NCI-H69 (cell line): ENCODE data around the gene RPL22.

Experiments used
- DNase-seq: peaks from one replicate; lab custom pipeline; 2025; lab: John Stamatoyannopoulos, UW

The RPL22 gene

GRCh38 chr1:6172549-6172948 is 26.8 kb downstream of the RPL22 start:
- DNase-seq, result no peak

- peak; percentile 45 for DNase-seq
Measured at GRCh38 chr1:6171548-6172124, 27.8 kb downstream of the RPL22 start.

DNA sequence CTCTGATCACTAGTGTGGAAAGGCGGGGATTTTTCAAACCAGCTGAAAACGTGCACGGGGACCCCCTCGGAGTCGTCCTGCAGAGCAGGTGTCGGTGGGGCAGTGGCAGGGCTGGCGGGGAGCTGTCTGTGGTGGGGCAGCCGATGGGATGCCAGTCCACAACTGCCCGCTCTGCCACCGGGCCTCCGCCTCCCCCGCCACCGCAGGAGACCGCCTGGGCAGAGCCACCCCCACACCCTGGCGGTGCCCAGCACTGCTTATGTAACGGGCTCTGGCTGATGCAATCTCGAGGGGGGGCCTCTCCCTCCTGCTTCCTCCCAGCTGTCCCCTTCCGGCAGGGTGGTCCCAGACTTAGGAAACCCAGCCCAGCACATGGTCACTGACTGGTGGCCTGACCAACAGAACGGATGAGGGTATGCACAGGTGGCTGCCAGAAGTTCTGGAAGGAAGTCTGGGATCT is 28.6 kb downstream of the RPL22 start:
- no peak for DNase-seq

DNA sequence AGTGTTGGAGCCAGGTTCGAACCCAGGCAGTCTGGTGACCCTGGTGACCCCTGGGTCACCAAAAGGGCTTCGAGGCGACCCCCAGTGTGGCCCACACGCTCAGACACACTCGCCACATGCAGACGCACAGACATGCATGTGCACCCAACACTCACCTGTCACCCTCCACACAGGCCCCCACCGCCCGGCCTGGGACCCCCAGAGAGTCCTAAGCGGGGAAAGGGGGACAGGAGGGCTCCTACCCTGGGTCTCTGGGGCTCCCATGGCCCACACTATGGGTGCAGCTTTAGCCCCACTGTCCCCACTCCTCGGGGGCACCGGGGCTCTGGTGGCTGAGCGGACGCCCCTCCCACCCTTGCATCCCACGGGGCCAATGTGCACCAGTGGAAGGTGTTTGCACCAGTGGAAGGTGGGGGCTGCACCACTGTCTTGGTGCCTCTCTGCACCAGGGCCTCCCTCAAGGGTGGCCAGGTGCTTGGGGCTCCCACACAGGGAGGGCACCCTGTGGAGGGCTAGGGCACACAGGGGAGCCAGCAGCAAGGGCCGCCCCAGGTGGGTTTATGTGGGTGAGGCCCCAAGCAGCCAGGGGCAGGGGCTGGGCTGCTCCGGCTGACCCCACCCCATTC is 29.2 kb downstream of the RPL22 start:
- no peak for DNase-seq

- no peak for DNase-seq
Measured at GRCh38 chr1:6168947-6169586, 30.3 kb downstream of the RPL22 start.

DNA sequence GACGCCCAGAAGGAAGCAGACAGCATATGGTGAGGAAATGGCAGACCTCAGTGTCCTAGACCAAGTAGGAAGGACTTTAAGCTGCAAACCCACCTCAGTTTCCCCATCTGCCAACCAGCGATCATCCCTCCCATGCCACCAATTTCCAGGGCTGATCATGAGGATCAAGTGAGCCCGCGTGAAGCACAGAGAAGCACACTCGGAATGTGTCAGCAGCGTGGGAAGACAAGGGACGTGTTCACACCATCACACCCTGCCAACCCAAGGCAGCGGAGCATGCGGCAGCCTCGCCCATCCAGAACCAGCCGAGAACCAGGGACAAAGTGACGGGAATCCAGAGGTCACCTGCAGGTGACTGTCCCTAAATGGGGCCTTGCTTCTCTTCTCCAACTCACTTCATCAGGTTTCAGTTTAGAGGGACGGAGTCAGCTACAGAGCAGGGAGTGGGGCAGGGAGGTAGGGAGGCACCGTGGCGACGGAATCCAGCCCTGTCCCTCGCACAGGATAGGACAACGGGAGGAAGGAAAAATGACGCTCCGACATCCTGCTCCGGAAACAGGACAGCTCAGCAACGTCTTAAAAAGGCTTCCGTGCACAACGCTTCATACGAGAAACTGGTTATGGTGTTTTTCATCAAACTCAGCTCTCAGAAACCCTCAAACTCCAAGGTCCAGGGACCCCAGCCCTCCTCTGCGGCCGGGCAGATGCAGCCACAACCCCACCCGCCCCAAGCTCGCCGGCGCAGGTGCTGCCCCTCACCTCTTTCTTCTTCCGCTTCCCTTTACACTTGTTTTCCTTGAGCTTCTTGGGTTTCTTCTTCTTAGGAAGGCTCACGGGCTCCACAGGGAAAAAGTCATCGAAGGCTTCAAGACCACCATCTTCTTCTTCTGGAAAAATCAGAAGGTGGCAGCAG is 31.7 kb downstream of the RPL22 start:
- no peak for DNase-seq

- DNase-seq, result no peak
Measured at GRCh38 chr1:6166655-6167390, 32.6 kb downstream of the RPL22 start.

DNA sequence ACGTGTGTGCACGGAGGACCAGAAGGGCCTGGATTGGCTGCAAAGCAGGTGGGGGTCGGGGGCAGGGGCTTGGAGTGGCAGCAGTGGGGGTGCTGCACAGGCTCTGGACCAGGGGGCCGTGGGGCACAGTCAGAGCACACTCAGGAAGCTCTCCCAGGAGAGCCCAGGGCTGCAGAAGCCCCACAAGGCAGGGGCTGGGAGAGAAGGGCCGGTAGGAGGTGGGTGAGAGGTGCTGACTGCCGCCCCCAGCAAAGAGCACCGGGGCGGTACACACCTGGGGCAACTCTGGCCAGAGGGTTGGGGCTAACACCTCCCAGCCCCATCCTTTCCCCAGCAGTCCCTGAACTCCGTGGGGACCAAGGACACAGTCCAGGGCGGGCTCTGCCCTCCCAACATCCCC is 33.2 kb downstream of the RPL22 start:
- no peak for DNase-seq

GRCh38 chr1:6165441-6165985 is 33.9 kb downstream of the RPL22 start:
- DNase-seq, result no peak

DNA sequence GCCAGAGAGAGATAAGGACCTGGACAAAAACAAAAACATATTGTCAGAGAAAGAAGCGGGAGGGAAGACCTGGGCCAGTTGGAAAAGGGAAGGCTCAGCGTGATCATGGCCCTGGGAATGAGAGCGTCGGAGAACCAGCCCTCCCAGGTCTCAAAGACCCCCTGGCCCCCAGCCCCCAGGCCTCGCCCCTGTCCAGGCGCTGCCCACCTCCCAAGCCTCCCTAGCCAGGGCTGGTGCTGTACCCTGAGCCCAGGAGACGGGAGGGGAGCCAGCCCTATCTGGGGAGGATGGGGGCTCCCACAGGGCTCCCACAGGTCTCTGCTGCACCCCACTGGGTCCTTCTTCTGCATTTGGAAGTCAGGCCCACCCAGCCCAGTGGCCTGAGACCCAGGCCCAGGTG is 34.4 kb downstream of the RPL22 start:
- DNase-seq, result no peak

- DNase-seq, result no peak
Measured at GRCh38 chr1:6163973-6164617, 35.3 kb downstream of the RPL22 start.

GRCh38 chr1:6163191-6163972 is 36.0 kb downstream of the RPL22 start:
- peak; percentile 44 for DNase-seq

GRCh38 chr1:6162773-6163172 is 36.6 kb downstream of the RPL22 start:
- DNase-seq, result peak; percentile 58

DNA sequence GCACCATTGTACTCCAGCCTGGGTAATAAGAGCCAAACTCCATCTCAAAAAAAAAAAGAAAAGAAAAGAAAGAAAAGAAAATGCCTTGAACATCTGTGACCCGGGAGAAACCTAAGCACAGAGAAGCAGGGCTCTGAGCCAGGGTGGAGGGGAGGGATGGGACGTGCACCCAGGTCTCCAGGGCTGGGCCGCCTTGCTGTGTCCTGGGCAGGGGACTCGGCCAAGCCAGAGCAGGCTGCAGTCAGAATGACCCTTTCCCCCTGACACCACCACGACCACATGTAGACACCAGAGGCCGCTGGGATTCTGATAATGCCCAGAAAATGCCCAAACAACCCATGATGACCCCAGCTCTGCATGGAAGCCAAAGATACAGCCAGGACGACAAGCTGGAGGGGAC is 37.1 kb downstream of the RPL22 start:
- DNase-seq, result no peak

GRCh38 chr1:6158181-6158580 is 41.2 kb downstream of the RPL22 start:
- DNase-seq, result no peak

GRCh38 chr1:6157528-6158174 is 41.7 kb downstream of the RPL22 start:
- DNase-seq, result peak; percentile 89

DNA sequence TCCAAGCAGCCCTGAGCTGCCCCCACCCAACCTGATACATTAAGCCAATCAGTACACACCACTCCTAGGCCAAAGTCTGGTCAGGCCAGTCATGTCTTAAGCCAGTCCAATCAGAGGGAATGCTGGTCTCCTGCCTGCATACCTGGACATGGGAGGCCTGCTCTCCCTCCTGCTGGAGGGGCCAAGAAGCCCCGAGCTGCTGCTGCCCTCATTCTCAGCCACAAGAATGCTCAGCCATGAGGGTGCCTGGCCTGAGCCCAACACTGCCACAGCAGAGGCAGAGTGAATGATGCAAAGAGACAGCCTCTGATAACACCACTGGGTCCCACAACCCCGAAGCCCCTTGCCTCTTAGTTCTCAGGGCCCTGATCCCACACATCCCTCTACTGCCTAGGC is 42.3 kb downstream of the RPL22 start:
- peak; percentile 24 for DNase-seq

GRCh38 chr1:6154525-6155319 is 44.7 kb downstream of the RPL22 start:
- DNase-seq, result no peak

GRCh38 chr1:6152882-6153281 is 46.5 kb downstream of the RPL22 start:
- DNase-seq, result peak; percentile 28
